ENCODE data around the gene LIN37.

GRCh38 chr19:35743640-35744429 is 4.5 kb upstream of the LIN37 start:
- TF ChIP-seq TAF1 (conservative IDR thresholded peaks at IDR 0.05) (no peak), CTCF (IDR thresholded peaks at IDR 0.05; ENCODE audit: low read depth, low read length, missing input control) (no peak), GABPA (IDR thresholded peaks at IDR 0.05 in 1 of 2, conservative IDR thresholded peaks at IDR 0.05 in 1 of 2) (no peak), NR2F2 (IDR thresholded peaks at IDR 0.05) (no peak)

All from liver (tissue), 3 donors.